ENCODE results near the gene PTPN14.
"Not testable (repeated sequence)": the region's sequence is repeated elsewhere in the genome, so short reads cannot be mapped to it uniquely, and the experiment has no call there.

PTPN14 gene

DNA sequence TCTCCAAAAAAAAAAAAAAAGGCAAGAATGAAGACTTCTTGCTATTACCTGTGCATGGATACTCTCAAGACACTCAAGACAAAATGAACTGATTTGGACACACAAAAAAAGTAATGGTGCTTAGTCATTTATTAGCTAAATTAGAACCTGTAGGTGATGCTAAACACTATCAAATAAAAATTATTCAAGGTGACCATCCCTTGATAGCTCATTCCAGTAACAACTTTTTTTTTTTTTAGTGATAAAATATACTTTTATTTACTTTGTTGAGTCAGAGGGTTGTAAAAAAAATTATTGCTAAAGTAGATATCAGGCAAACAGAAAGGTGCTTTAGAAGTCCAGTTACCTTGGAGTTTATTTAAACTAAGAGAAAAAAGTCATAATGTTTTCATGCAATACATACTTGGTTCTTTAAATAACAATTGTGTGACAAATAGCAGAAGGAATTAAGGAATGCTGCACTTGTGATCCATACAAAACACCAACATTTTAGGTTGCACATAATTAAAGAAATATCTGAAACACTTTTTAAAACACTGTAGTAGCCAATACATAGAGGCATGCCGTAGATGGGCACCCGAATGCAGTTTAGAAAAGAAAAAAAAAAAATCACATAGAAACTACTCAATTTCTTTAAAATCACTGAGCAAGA is 69.3 kb downstream of the PTPN14 start:
- DNase-seq (ENCODE audit: low read depth in 2 of 2, low spot score in 1 of 2) = not testable (repeated sequence)

DNA sequence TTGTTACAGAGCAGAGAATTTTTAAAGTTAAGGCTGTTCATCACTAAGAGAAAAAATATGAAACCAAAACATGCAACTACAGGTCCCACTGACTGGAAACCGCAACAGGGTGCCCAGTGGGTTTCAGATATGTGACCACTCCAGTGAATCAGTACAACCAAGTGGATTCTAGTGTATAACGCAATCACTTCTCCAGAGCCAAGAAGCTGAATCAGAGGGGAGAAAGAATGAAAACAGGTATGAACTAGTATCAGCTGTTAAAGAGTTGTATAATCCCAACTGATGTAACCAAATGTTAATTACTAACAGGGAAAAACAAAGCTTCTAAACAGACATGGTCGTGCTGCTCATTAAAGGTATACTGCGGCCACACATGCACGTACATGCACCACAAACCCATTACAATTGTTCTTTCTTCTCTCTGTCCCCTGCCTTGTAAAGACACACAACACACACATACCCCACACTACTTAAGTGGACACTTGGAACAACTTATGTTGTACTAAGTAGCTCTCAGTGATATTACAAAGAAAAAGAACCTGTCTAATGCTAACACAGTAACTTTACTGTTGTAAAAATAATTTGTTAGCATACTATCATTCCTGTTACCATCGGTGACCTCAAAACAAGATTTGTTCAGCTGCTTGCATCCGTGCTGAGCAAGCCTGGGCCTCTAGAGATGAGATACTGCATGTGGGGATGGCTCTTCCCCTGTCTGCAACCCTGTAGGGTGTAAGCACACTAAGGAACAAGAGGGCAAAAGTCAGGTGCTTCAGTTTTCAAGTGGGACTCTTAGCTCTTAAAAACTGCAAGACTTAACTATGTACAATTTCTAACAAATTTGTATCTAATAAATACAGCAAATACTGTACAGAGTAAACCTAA is 74.2 kb downstream of the PTPN14 start:
- no peak for DNase-seq (ENCODE audit: low read depth in 2 of 2, low spot score in 1 of 2)

DNA sequence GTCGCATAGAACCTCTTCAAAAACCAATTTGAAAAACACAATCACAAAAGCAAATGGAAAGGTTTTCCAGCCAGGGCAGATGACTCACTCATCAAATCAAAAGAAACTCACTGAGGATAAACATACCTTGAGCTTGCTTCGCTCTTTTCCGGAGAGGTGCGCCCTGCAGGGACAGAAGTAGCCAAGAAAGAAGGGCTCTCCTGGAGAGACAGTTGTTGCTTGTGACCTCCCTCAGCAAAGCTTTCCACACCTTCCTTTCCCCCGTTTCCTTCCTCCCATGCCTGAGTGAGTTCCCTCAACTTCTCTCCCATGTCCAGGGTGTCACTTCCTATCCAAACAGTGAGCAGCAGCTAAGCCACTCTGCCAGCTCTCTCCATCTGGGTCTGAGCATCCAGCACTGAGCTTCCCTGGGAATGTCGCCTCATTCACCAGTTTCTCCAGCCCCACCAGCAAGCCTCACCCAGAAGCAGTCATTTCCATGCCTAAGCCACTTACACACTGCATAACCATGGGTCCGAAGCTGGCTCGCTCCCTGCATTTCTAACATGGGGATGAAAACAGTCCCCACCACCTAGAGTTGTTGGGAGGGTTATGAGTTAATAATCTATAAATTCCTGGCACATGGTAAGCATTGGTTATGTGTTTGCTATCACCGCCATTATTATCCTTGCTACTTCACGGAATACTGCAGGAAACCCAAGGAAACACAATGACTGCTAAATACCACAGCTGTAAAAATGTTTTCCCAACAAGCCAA is 75.0 kb downstream of the PTPN14 start:
- DNase-seq (ENCODE audit: low read depth in 2 of 2, low spot score in 1 of 2) = no peak

DNA sequence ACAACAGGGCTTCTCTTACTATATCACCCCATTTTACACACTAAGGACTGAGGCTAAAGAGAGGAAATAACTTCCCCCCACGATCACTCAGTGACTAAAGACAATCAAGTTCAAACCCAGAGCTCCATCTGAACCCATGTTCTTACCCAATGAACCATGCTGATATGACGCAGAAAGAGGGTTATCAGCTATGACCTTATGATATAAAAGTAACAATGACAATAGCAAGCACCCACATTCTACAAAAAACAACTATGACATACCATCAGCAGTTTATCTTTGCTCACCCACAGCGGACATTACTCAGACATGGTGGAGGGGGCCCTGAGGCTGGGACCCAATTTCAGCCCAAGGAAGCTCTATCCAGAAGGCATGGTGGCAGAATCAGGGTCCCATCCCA is 75.7 kb downstream of the PTPN14 start:
- DNase-seq (ENCODE audit: low read depth in 2 of 2, low spot score in 1 of 2) = no peak

DNA sequence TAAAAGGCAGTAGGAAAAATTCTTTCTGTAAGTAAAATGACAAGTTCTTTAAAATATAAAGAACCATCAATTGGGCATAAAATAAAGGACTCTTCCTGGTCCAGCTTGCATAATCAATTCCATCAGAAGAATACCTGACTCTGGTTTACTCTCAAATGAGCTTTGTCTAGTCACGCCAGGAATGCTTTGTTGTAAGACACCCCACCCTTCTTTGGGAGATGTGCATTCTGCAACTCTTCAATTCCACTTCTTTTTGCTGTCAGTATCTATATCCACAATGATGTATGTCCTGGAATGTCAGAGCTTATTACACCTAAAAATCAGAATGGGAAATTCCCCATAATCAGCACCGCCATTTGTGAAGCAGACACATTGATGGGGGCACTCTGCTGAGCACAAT is 76.1 kb downstream of the PTPN14 start:
- no peak for DNase-seq (ENCODE audit: low read depth in 2 of 2, low spot score in 1 of 2)

DNA sequence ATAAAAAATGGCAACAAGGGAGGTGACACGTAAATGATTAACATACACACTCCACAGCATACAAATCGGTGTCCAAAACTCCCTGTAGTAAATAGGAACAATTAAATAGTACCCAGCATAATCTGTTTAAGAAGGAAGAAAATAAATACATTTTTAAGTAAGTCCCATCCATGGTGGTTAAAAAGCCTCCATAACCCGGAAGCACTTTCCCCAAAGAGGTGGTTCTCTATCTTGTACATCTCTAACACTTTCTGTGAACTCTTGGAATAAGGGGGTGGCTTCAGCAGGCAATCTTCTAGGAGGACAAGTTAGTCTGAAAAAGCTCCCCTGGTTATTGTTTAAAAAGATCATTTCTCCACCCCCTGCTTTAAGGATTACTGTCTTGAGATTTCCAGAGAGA is 76.9 kb downstream of the PTPN14 start:
- no peak for DNase-seq (ENCODE audit: low read depth in 2 of 2, low spot score in 1 of 2)

DNA sequence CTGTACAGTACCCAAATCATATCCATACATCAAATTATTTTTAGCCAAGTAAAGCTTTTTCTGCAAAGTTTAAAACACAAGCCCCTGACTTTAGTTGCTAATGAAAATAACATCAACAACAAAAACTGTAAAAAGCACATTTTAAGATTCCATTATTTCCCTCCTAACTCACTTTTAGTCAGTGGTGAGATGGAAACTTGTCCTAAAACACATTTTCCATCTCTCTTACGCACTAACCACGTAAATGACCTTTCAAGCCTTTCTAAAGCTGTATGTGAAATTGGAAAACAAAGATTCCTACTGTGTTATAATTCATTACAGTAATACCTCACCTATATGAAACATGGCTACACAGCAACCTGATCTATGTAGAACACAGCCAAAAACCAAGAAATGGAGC is 77.5 kb downstream of the PTPN14 start:
- DNase-seq (ENCODE audit: low read depth in 2 of 2, low spot score in 1 of 2) = no peak

DNA sequence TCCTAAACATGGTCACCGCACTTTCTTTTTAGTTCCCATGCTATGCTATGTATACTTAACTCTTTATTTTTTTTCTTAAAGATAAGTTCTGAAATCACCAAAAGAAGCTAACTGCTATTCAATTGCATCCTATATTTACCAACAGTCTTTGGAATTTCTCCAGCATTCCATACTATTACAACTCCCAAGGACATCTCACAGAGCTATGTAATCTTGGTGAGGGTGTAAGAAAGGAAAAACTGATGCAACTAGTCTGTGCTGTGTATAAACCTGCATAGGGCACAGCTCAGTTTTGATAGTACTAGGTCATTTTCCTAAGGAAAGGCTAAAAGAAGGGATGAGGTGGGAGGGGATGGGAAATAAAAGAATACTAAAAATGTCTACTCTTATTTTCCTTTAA is 78.0 kb downstream of the PTPN14 start:
- DNase-seq (ENCODE audit: low read depth in 2 of 2, low spot score in 1 of 2) = no peak

DNA sequence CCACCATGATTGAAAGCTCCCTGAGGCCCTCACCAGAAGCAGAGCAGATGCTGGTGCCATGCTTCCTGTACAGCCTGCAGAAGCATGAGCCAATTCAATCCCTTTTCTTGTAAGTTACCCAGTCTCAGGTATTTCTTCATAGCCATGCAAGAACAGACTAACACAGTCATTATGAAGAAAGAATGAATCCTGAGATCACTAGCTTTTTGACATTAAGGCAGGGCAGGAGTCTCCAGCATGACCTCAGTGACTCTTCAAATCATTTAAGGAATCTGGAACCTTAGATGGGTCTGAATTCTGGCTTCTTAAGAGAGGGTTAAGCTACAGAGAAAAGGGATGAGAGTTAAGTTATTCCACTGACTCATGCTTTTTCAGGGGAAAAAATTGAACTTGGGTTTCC is 79.0 kb downstream of the PTPN14 start:
- DNase-seq (ENCODE audit: low read depth in 2 of 2, low spot score in 1 of 2) = no peak

DNA sequence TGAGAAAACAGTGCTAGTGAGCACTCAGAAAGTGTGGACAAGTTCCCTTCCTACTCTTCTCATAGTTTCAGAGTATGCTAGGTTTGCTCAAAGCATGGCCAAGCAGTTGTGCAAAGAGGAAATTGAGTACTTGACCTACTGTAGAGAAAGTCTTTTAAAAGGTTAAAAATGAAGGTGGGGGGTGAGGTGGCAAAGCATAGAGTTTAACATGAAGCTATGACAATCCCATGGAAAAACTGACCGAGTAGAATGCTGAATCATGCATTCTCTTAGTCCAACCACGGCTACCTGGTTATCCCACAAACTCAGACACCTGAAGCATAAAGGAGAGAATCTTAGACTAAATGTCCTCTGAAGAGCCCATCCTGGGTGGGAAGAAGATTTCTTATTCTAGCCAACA is 79.9 kb downstream of the PTPN14 start:
- no peak for DNase-seq (ENCODE audit: low read depth in 2 of 2, low spot score in 1 of 2)

DNA sequence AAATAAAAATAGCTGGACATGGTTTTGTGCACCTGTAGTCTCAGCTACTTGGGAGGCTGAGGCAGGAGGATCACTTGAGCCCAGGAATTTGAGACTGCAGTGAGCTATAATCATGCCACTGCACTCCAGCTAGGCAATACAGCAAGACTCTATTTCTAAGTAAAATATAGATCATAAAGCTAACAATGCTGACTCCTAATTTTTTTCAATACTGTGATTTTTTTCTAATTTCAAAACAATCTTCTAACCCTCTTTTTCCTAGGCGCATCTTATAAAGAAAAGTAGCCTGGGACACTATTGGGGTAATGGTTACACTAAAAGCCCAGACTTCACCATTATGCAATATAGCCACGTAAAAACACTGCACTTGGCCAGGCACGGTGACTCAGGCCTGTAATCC is 81.3 kb downstream of the PTPN14 start:
- no peak for DNase-seq (ENCODE audit: low read depth in 2 of 2, low spot score in 1 of 2)

DNA sequence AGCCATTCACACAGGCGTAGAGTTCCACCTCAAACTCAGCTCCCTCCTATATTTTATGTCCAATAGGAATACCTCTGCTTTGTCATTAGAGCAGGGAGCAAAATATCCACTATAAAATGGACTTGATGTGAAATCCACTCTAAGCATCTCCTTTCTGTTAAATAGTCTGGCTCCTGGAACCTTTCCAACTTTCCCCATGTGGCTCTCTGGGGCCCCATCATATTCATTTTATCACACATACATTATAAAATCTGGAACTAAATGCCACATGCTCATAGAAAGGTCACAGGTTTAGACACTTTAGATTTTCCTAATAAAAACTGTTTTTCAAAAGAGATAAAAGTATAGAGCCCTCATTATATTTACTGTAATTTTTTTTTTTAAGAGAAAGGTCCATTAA is 82.1 kb downstream of the PTPN14 start:
- DNase-seq (ENCODE audit: low read depth in 2 of 2, low spot score in 1 of 2) = no peak

DNA sequence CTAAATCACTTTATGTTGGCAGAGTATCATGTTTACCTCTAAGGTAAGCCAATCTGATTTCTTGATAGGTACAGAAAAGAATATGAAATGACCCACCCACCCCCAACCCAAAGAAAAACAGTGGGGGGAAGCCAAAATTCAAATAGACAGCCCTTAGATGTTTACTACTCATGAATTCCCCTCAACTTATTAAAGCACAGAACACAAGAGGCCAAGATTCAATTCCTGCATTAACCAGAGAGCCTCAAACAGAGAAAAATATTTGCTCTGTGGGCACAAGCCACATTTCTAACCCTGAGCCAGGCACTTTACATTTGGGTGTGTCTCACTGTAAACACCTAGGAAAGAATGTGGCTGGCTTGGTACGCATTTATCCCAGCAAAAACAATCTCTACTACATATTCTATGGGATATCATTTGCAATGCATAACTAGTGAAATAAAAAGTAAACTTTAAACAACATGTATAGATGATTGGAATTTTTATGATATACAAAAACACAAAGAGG is 84.3 kb downstream of the PTPN14 start:
- DNase-seq (ENCODE audit: low read depth in 2 of 2, low spot score in 1 of 2) = no peak

DNA sequence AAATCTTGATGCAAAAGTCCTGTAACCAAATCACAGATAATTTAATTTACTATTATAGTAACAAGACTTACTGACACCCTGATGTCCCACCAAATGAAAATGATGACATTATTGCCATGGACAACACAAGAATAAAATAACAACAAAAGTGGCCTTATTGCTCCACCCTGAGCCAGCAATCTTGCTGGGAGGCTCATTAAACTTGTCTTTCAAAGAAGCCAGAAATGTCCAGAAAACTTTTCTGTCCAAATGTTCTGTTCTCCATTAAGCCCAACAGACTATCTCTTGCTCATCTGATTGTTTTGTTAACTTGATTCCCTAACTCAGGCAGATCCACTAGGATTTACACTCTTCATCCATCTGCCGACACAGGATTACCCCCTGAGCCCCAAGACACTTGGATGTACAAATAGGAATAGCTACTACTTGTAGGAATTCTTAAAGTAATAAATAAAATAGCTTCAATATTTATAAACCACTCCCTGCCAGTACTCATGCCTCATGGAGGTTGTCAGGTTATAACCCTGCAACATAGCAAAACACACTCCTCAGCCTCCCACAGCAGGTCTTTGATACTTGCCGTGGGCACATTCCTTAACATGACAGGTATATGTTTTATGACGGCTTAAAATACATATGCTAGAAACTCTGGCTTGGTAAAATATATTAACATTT is 84.9 kb downstream of the PTPN14 start:
- no peak for DNase-seq (ENCODE audit: low read depth in 2 of 2, low spot score in 1 of 2)

DNA sequence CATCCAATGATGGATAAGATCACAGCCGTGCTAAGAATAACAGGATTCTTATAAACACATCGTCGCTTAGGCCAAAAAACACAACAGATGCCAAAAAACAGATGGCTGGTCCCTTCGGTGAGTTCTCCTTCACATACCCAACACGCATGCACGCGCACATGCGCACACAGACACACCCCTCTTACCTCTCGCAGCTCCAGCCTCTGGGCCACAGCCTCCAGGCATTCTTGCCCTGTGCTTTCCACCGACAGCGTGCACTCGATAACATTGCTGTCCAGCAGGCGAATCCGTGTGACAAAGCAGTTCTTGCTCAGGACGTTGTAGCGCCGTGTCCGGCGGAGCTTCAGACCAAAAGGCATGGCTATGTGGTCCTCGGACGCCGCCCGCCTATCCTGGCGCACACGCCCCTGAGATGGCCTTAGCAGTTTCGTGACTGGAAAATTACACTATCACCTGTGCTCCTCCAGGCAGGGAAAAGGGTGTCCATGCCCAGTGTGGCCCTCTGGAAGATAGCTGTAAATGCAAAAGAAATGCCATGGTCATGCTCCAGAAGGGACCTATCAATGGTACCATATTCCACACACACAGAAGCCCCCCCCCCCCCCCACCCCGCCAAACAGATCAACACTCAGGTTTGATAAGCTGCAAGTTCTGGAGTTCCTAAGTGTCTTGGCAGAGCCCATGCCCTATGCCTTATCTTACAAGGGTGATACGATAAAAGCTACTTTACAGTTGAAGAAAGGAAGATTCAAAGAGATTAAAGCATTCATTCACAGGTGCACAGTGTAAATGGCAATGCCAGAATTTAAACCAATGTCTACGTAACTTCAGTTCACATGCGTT is 86.7 kb downstream of the PTPN14 start:
- DNase-seq (ENCODE audit: low read depth in 2 of 2, low spot score in 1 of 2) = no peak

DNA sequence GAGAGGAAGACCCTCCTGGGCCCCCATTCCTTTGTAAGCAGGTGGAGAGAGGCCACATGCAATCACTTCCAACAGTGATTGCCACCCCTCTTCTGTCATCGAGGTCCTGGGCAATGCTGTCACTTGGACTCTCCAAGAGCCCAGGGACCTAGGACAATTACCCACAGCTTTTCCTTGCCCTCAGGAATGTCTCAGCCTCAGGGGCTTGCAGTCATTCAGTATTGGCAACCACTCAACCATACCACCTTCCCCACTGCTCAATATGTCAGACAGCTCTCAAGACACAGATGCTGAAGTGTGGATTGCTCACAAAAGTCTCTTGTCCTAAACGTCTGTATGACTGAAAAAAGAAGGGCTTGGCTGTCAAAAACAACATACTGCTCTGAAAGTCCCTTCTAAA is 87.8 kb downstream of the PTPN14 start:
- DNase-seq (ENCODE audit: low read depth in 2 of 2, low spot score in 1 of 2) = no peak

DNA sequence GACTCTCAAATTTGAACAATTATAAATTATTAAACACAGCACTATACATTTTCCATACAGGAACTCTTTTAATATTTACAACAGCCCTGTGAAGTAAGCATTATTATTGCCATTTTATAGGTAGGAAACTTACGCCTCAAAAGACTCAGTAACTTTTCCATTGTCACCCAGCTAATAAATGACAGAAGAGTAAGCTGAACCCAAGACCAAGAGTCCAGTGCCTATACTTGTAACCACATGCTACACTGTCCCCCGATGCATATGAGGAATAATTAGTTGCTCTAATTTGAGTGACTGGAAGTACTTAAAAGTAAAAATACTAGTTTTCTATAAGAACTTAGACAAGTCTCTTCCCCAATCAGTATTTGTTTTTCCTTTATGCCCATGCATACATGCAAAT is 88.5 kb downstream of the PTPN14 start:
- no peak for DNase-seq (ENCODE audit: low read depth in 2 of 2, low spot score in 1 of 2)

DNA sequence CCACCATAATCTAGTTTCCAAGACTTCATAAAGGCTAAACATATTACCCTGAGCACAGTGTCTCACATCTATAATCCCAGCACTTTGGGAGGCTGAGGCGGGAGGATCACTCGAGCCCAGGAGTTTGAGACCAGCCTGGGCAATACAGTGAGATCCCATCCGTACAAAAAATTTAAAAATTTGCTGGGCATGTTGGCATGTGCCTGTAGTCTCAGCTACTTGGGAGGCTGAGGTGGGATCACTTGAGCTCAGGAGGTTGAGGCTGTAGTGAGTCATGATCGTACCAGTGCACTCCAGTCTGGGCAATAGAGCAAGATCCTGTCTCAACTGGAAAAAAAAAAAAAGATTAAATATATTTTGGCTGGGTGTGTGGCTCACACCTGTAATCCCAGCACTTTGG is 90.1 kb downstream of the PTPN14 start:
- DNase-seq (ENCODE audit: low read depth in 2 of 2, low spot score in 1 of 2) = no peak

DNA sequence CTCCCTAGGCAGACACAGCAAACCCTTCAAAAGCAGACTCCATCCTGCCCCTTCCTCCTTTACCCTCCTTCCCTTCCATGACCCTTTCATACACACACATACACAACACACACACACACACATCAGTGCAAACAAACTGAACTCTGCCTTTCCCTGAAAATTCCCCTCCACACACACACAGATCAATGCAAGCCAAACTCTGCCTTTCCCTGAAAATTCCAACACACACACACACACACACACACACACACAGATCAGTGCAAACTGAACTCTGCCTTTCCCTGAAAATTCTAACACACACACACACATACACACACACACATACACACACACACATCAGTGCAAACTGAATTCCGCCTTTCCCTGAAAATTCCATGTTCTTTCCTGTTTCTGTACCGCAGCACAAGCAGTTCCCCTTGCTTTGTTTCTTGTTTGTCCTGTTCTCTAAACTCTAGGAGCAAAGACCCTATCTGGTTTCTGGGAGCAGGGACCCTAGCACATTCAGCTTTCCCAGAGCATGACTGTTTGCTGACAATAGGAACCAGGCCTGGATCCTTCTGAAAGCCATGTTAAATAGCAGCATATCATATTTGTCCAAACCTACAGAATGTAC is 91.0 kb downstream of the PTPN14 start:
- DNase-seq (ENCODE audit: low read depth in 2 of 2, low spot score in 1 of 2) = no peak

DNA sequence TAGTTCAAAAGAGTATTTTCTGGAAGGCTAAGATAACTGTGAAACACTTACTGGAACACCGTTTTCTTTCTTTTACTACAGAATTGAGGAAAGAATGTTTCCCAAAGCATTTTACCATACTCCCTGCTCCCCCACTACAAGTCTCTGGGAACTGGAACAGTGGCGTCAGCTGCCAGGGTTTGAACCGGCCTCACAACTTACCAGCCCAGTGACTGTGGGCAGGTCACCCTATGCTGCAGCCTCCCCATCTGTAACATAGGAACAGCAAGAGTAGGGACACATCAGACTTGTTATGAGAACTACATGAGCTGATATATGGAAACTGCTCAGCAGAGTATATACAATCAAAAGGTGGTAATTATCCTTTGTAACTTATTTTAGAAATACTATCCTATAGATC is 91.5 kb downstream of the PTPN14 start:
- no peak for DNase-seq (ENCODE audit: low read depth in 2 of 2, low spot score in 1 of 2)
